HG02852 (cell line): ENCODE measurements around the gene SSMEM1.
"Not testable (repeated sequence)": the region's sequence is repeated elsewhere in the genome, so short reads cannot be mapped to it uniquely, and the experiment has no call there.

Source experiments
- ATAC-seq: cut with Tn5 transposase; IDR thresholded peaks from one replicate; pipeline ENCODE4 v1.9.1; 2021; ENCODE audit warnings: mild to moderate bottlenecking, moderate library complexity; ENCODE audit not compliant: unreplicated experiment

The SSMEM1 gene

GRCh38 chr7:130207642-130208041, at the start of gene SSMEM1:
SSMEM1 (plus strand) TSS chr7:130207860; CDS start chr7:130207911, 51 bp downstream.
- ATAC-seq: no peak

GRCh38 chr7:130160023-130160422, 47.6 kb upstream of the SSMEM1 start:
- ATAC-seq: no peak

- no peak for ATAC-seq
These were observed 47.2 kb upstream of the SSMEM1 start for GRCh38 chr7:130160455-130160854.

- no peak for ATAC-seq
These were observed 45.5 kb upstream of the SSMEM1 start for GRCh38 chr7:130162196-130162595.

- no peak for ATAC-seq
These were observed 33.3 kb upstream of the SSMEM1 start for GRCh38 chr7:130174237-130174959.

- ATAC-seq: no peak
These were observed 29.4 kb upstream of the SSMEM1 start for GRCh38 chr7:130178251-130178650.

GRCh38 chr7:130179631-130180030, 28.0 kb upstream of the SSMEM1 start:
- no peak for ATAC-seq

GRCh38 chr7:130180571-130181262, 26.9 kb upstream of the SSMEM1 start:
- no peak for ATAC-seq

GRCh38 chr7:130181263-130181605, 26.4 kb upstream of the SSMEM1 start:
- no peak for ATAC-seq

GRCh38 chr7:130182990-130183389, 24.7 kb upstream of the SSMEM1 start:
- peak; percentile 85 for ATAC-seq

GRCh38 chr7:130184349-130184748, 23.3 kb upstream of the SSMEM1 start:
- ATAC-seq: not testable (repeated sequence)

GRCh38 chr7:130187360-130187759, 20.3 kb upstream of the SSMEM1 start:
- no peak for ATAC-seq

- ATAC-seq: no peak
These were observed 18.3 kb upstream of the SSMEM1 start for GRCh38 chr7:130189343-130189742.

GRCh38 chr7:130191791-130192190, 15.9 kb upstream of the SSMEM1 start:
- ATAC-seq: no peak

GRCh38 chr7:130195396-130195795, 12.3 kb upstream of the SSMEM1 start:
- no peak for ATAC-seq

- ATAC-seq: no peak
These were observed 11.2 kb upstream of the SSMEM1 start for GRCh38 chr7:130196476-130196875.

- ATAC-seq: no peak
These were observed 10.6 kb upstream of the SSMEM1 start for GRCh38 chr7:130197094-130197493.

- ATAC-seq: no peak
These were observed 5.9 kb upstream of the SSMEM1 start for GRCh38 chr7:130201796-130202195.

GRCh38 chr7:130205084-130205947, 2.3 kb upstream of the SSMEM1 start, which contains the start of gene TMEM209:
TMEM209 (minus strand) TSS chr7:130205406; CDS start chr7:130205375, 31 bp downstream.
- ATAC-seq: peak; percentile 97

GRCh38 chr7:130207033-130207432, 627 bp upstream of the SSMEM1 start:
- ATAC-seq: no peak

- no peak for ATAC-seq
These were observed 856 bp downstream of the SSMEM1 start for GRCh38 chr7:130208516-130208915.
